BJ (cell line): ENCODE results near the gene IL13RA1. TPM values are rescaled to one million over a fixed set of nuclear protein-coding genes. Genes with fewer than 3 reads are reported as not detected.
"Not testable (repeated sequence)": the region's sequence is repeated elsewhere in the genome, so short reads cannot be mapped to it uniquely, and the experiment has no call there.

Experiments
- CTCF ChIA-PET: fragments of 350-600 bp; formaldehyde crosslinking; extraction: SDS; loops from one replicate; lab custom pipeline; 2021; ENCODE audit warnings: antibody characterized with exemption, inconsistent platforms; lab: Yijun Ruan, JAX
- POLR2A ChIA-PET: fragments of 300-600 bp; sonication (Branson Sonifier 250); formaldehyde crosslinking; extraction: SDS; loops from one replicate; lab custom pipeline; 2021; ENCODE audit warnings: antibody characterized with exemption; lab: Charles Lee
- DNase-seq: peaks from one replicate; pipeline ENCODE4 v3.0.0-alpha.2; 2011; ENCODE audit warnings: low read depth
- H3K27me3 ChIP-seq: 2 replicates; pipeline ENCODE4 v1.6.0; 2011; ENCODE audit warnings: low read length; ENCODE audit not compliant: control insufficient read depth, insufficient read depth
- H3K36me3 ChIP-seq: 2 replicates; pipeline ENCODE4 v1.5.1; 2011; ENCODE audit warnings: low read length; ENCODE audit not compliant: control insufficient read depth, insufficient read depth
- H3K4me3 ChIP-seq: 2 replicates; pipeline ENCODE4 v1.5.1; 2011; ENCODE audit warnings: low read depth, mild to moderate bottlenecking, control low read depth, low read length
- polyA plus RNA-seq: library from polyadenylated mRNA; depleted of rRNA; stranded (reverse); fragments of >200 nt; gene quantifications from 2 replicates; pipeline ENCODE4 v1.2.3, GENCODE V29; 2011
- TF ChIP-seq, protein P1 (sequence below): IDR thresholded peaks from 2 replicates; pipeline ENCODE4 v1.5.1; 2011; ENCODE audit warnings: low read depth, mild to moderate bottlenecking, control low read depth, inconsistent platforms, low read length, moderate library complexity; ENCODE audit not compliant: insufficient read depth

The IL13RA1 gene
- polyA plus RNA-seq, 1 experiment = 27.7 TPM

- TF ChIP-seq, protein P1, sequence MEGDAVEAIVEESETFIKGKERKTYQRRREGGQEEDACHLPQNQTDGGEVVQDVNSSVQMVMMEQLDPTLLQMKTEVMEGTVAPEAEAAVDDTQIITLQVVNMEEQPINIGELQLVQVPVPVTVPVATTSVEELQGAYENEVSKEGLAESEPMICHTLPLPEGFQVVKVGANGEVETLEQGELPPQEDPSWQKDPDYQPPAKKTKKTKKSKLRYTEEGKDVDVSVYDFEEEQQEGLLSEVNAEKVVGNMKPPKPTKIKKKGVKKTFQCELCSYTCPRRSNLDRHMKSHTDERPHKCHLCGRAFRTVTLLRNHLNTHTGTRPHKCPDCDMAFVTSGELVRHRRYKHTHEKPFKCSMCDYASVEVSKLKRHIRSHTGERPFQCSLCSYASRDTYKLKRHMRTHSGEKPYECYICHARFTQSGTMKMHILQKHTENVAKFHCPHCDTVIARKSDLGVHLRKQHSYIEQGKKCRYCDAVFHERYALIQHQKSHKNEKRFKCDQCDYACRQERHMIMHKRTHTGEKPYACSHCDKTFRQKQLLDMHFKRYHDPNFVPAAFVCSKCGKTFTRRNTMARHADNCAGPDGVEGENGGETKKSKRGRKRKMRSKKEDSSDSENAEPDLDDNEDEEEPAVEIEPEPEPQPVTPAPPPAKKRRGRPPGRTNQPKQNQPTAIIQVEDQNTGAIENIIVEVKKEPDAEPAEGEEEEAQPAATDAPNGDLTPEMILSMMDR = peak; percentile 61
- DNase-seq = no peak
- no peaks in the 10 kb centered on the region for H3K36me3 ChIP-seq
- ChIA-PET POLR2A (no interaction called here), CTCF (interaction anchor here (0.7 to 3.7 kb wide), 16 partner anchors 11 to 348 kb away, joined by 3 to 23 read pairs (median 5); no protein-coding TSS in a partner anchor)
- no peak overlapping the region for H3K4me3 ChIP-seq
- no peaks in the 10 kb centered on the region for H3K27me3 ChIP-seq
Observed at GRCh38 chrX:118807151-118808017, 80.0 kb downstream of the IL13RA1 start.

DNA sequence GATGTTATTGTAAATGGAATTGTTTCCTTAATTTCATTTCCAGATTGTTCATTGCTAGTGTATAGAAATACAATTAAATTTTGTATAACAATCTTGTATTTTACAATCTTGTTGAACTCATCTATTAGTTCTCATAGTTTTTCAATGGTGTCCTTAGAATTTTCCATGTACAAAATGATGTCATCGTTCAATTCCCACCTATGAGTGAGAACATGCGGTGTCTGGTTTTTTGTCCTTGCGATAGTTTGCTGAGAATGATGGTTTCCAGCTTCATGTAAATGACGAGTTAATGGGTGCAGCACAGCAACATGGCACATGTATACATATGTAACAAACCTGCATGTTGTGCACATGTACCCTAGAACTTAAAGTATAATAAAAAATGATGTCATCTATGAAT lies 89.9 kb downstream of the IL13RA1 start:
- POLR2A ChIA-PET, H3K27me3 ChIP-seq, H3K36me3 ChIP-seq, DNase-seq, CTCF ChIA-PET, H3K4me3 ChIP-seq: not testable (repeated sequence)

GRCh38 chrX:118823263-118824172 lies 96.1 kb downstream of the IL13RA1 start, which contains the start of gene ZCCHC12:
ZCCHC12 (plus strand) TSS chrX:118823824; CDS start chrX:118825245, 1,421 bp downstream.
- TF ChIP-seq, protein P1 = no peak
- peak within 1 kb of the TSS; percentile 25 for H3K4me3 ChIP-seq
- POLR2A ChIA-PET = no interaction called here
- no peaks in the 10 kb centered on the region for H3K36me3 ChIP-seq
- no peak for DNase-seq
- CTCF ChIA-PET = interaction anchor here (0.6 to 2.5 kb wide), 2 partner anchors 15 to 69 kb away, joined by 5 to 8 read pairs; no protein-coding TSS in a partner anchor
- H3K27me3 ChIP-seq = peaks cover 24% of the 10 kb centered on the region

DNA sequence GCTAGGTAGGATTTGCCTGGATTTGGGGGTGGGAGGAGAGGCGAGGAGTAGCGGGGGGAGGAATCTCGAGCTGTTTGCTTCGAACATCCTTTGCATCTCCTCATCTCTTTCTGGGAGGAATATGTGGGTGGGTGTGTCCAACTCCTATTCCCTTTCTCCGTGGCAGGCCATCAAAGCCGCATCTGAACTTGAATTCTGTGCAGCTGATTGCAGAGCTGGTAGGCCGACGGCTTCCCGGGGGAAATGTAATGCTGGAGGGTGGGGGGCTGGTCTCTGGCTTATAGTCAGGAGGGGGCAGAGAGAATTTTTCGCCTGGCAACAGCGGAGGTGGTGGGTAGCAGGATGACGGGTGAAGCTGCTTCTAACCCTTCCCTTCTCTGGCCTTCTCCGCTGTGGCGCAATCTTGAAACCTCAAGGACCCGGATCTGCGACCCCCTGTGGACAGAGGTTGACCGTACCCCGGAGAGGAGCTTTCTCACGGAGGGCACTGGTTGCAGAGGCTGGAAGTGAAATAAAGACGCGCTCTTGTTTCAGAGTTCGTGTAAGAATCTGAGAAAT lies 96.8 kb downstream of the IL13RA1 start:
- CTCF ChIA-PET = interaction anchor here (0.6 to 2.5 kb wide), 3 partner anchors 15 to 69 kb away, joined by 5 to 8 read pairs (median 5); no protein-coding TSS in a partner anchor
- no peak for DNase-seq
- TF ChIP-seq, protein P1 = no peak
- no peak overlapping the region; the same call in 1 of the 2 replicates for H3K4me3 ChIP-seq
- H3K36me3 ChIP-seq = no peaks in the 10 kb centered on the region
- peaks cover 24% of the 10 kb centered on the region for H3K27me3 ChIP-seq
- POLR2A ChIA-PET = no interaction called here

DNA sequence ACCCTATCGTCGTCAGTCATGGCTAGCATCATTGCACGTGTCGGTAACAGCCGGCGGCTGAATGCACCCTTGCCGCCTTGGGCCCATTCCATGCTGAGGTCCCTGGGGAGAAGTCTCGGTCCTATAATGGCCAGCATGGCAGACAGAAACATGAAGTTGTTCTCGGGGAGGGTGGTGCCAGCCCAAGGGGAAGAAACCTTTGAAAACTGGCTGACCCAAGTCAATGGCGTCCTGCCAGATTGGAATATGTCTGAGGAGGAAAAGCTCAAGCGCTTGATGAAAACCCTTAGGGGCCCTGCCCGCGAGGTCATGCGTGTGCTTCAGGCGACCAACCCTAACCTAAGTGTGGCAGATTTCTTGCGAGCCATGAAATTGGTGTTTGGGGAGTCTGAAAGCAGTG lies 97.8 kb downstream of the IL13RA1 start:
- CTCF ChIA-PET = interaction anchor here (1.3 to 2.5 kb wide), 2 partner anchors 14 to 17 kb away, joined by 5 to 8 read pairs; no protein-coding TSS in a partner anchor
- DNase-seq = no peak
- Histone ChIP-seq H3K36me3 (no peaks in the 10 kb centered on the region), H3K4me3 (no peak overlapping the region), H3K27me3 (peaks cover 24% of the 10 kb centered on the region)
- POLR2A ChIA-PET = no interaction called here
- TF ChIP-seq, protein P1 = no peak
